Osteoblast (primary cell): ENCODE measurements around the gene FRMPD3. TPM values are rescaled to one million over a fixed set of nuclear protein-coding genes. Genes with fewer than 3 reads are reported as not detected.

Experiments
- DNase-seq: peaks from one replicate; pipeline ENCODE4 v3.0.0; 2011; ENCODE audit warnings: low spot score, mixed read lengths; ENCODE audit not compliant: insufficient read length; ENCODE audit errors: missing footprints
- H2AFZ ChIP-seq: 2 replicates; pipeline ENCODE4 v1.6.0; 2011; ENCODE audit warnings: mild to moderate bottlenecking, low read length
- H3K27ac ChIP-seq: 2 replicates; pipeline ENCODE4 v1.5.1; 2011; ENCODE audit warnings: mild to moderate bottlenecking, low read depth, low read length, moderate library complexity
- H3K27me3 ChIP-seq: 2 replicates; pipeline ENCODE4 v1.6.0; 2012; ENCODE audit warnings: mild to moderate bottlenecking, control low read depth, inconsistent platforms, low read length, moderate library complexity; ENCODE audit not compliant: insufficient read depth
- H3K36me3 ChIP-seq: 2 replicates; pipeline ENCODE4 v1.5.1; 2011; ENCODE audit warnings: mild to moderate bottlenecking, low read length, control low read depth, moderate library complexity; ENCODE audit not compliant: insufficient read depth
- H3K4me1 ChIP-seq: 2 replicates; pipeline ENCODE4 v1.5.1; 2011; ENCODE audit warnings: mild to moderate bottlenecking, low read length, control low read depth, moderate library complexity; ENCODE audit not compliant: insufficient read depth
- H3K4me2 ChIP-seq: 2 replicates; pipeline ENCODE4 v1.6.0; 2011; ENCODE audit warnings: mild to moderate bottlenecking, low read length; ENCODE audit not compliant: insufficient read depth
- H3K4me3 ChIP-seq: fragments of 200-600 bp; sonication (generic); 3 replicates; pipeline ENCODE4 v1.5.1; 2012; ENCODE audit warnings: mild to moderate bottlenecking, low read length, inconsistent platforms; ENCODE audit not compliant: insufficient read depth
- H3K79me2 ChIP-seq: 2 replicates; pipeline ENCODE4 v1.6.0; 2012; ENCODE audit warnings: mild to moderate bottlenecking, low read length, control low read depth, inconsistent platforms; ENCODE audit not compliant: insufficient read depth
- H3K9me3 ChIP-seq: 2 replicates; pipeline ENCODE4 v1.5.1; 2011; ENCODE audit warnings: low read depth, low read length, control low read depth
- H4K20me1 ChIP-seq: 2 replicates; pipeline ENCODE4 v1.6.0; 2012; ENCODE audit warnings: mild to moderate bottlenecking, low read length, control low read depth; ENCODE audit not compliant: insufficient read depth
- CTCF ChIP-seq: IDR thresholded peaks from 2 replicates; pipeline ENCODE4 v1.5.1; 2011; ENCODE audit warnings: mild to moderate bottlenecking, low read depth, low read length, moderate library complexity; ENCODE audit errors: extremely low read depth
- total RNA-seq: library from RNA; depleted of rRNA; stranded (reverse); fragments of >200 nt; gene quantifications from 2 replicates; pipeline ENCODE4 v1.2.3, GENCODE V29; 2012

FRMPD3 gene
- total RNA-seq, 1 donor = under 0.01 TPM

GRCh38 chrX:107445631-107446030 lies 3.8 kb upstream of the FRMPD3 start:
- Histone ChIP-seq H3K9me3 (no peaks in the 10 kb centered on the region), H3K4me1 (no peaks in the 10 kb centered on the region), H3K27me3 (peaks cover 51% of the 10 kb centered on the region), H3K4me2 (no peak overlapping the region), H3K79me2 (no peaks in the 10 kb centered on the region), H4K20me1 (no peaks in the 10 kb centered on the region), H3K4me3 (no peak overlapping the region), H3K36me3 (no peaks in the 10 kb centered on the region), H2AFZ (no peak overlapping the region), H3K27ac (no peak overlapping the region)
- TF ChIP-seq CTCF = no peak
- DNase-seq = no peak

GRCh38 chrX:107447642-107448041 lies 1.8 kb upstream of the FRMPD3 start:
- no peaks in the 10 kb centered on the region for H4K20me1 ChIP-seq
- H3K4me1 ChIP-seq = no peaks in the 10 kb centered on the region
- peak; percentile 74 for DNase-seq
- H3K4me2 ChIP-seq = no peak overlapping the region
- H3K9me3 ChIP-seq = no peaks in the 10 kb centered on the region
- TF ChIP-seq CTCF = no peak
- no peak overlapping the region for H3K27ac ChIP-seq
- no peaks in the 10 kb centered on the region for H3K79me2 ChIP-seq
- no peaks in the 10 kb centered on the region for H3K36me3 ChIP-seq
- no peak overlapping the region for H2AFZ ChIP-seq
- no peak overlapping the region for H3K4me3 ChIP-seq
- H3K27me3 ChIP-seq = peaks cover 69% of the 10 kb centered on the region

GRCh38 chrX:107448625-107448997 lies 841 bp upstream of the FRMPD3 start:
- H3K4me3 ChIP-seq = no peak overlapping the region
- no peak for TF ChIP-seq CTCF
- H3K27me3 ChIP-seq = peaks cover 73% of the 10 kb centered on the region
- H3K4me2 ChIP-seq = no peak overlapping the region
- H3K4me1 ChIP-seq = no peaks in the 10 kb centered on the region
- no peak overlapping the region for H3K27ac ChIP-seq
- H3K9me3 ChIP-seq = no peaks in the 10 kb centered on the region
- H4K20me1 ChIP-seq = no peaks in the 10 kb centered on the region
- H3K36me3 ChIP-seq = no peaks in the 10 kb centered on the region
- H3K79me2 ChIP-seq = no peaks in the 10 kb centered on the region
- no peak overlapping the region for H2AFZ ChIP-seq
- peak; percentile 63 for DNase-seq

GRCh38 chrX:107450823-107451509 lies 1.5 kb downstream of the FRMPD3 start:
- Histone ChIP-seq H3K36me3 (no peaks in the 10 kb centered on the region), H4K20me1 (no peaks in the 10 kb centered on the region), H2AFZ (no peak overlapping the region), H3K79me2 (no peaks in the 10 kb centered on the region), H3K27ac (no peak overlapping the region), H3K27me3 (peaks cover 70% of the 10 kb centered on the region), H3K9me3 (no peaks in the 10 kb centered on the region), H3K4me2 (no peak overlapping the region), H3K4me1 (no peaks in the 10 kb centered on the region), H3K4me3 (no peak overlapping the region)
- peak; percentile 85 for DNase-seq
- no peak for TF ChIP-seq CTCF
